ENCODE measurements around the gene CACNA1A. TPM values are rescaled to one million over a fixed set of nuclear protein-coding genes. Genes with fewer than 3 reads are reported as not detected.
"Not testable (repeated sequence)": the region's sequence is repeated elsewhere in the genome, so short reads cannot be mapped to it uniquely, and the experiment has no call there.

Gene CACNA1A
- total RNA-seq, 2 experiments from 2014 or later: 0.29 to 0.36 TPM

DNA sequence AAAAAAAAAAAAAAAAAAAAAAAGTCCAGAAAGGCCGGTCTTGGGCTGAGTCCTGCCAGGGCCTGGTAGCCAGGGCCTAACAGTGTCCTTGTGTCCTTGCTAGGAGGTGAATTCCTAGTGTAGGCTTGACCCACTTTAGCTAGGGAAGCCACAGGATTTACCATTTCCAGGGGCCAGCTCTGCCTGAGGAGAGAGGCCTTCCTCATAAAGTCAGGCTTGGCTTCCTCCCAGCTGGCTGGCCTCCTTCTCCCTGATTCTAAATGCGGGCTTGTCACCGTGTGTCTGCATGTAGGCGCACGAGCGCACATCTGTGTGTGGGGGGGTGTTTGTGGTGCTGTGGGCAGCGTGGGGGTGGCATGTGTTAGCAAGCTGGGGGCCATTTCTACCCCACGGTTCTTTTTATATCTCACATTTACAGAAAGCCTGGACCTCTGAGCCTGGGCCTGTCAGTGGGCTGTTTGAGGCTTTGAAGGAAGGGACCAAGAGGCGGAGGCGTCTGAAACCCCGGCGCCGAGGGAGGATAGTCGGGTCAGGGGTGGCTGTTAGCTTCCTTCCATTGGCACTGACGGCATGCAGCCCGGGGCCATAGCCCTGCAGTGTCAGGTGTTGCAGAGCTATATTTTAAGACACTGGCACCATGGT, 324.4 kb downstream of the CACNA1A start:
- DNase-seq: peak; percentile 86
- Mint-ChIP-seq H3K27me3 (no peaks in the 10 kb centered on the region), H3K4me1 (ENCODE audit: low read depth) (peaks cover 28% of the 10 kb centered on the region), H3K4me3 (peak overlapping the region; percentile 37), H3K36me3 (ENCODE audit: low read depth) (no peaks in the 10 kb centered on the region), H3K9me3 (no peaks in the 10 kb centered on the region), H3K27ac (peak overlapping the region; percentile 86)
- intact Hi-C loops (cut with micrococcal nuclease): no loop called here
- POLR2A ChIA-PET: interaction anchor here (0.6 to 2.4 kb wide), 8 partner anchors 9 to 85 kb away, joined by 3 to 11 read pairs (median 5); partner anchors contain the start of genes IER2 and STX10
- TF ChIP-seq, protein P1, sequence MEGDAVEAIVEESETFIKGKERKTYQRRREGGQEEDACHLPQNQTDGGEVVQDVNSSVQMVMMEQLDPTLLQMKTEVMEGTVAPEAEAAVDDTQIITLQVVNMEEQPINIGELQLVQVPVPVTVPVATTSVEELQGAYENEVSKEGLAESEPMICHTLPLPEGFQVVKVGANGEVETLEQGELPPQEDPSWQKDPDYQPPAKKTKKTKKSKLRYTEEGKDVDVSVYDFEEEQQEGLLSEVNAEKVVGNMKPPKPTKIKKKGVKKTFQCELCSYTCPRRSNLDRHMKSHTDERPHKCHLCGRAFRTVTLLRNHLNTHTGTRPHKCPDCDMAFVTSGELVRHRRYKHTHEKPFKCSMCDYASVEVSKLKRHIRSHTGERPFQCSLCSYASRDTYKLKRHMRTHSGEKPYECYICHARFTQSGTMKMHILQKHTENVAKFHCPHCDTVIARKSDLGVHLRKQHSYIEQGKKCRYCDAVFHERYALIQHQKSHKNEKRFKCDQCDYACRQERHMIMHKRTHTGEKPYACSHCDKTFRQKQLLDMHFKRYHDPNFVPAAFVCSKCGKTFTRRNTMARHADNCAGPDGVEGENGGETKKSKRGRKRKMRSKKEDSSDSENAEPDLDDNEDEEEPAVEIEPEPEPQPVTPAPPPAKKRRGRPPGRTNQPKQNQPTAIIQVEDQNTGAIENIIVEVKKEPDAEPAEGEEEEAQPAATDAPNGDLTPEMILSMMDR (IDR thresholded peaks at IDR 0.05): no peak
- CTCF ChIA-PET: interaction anchor here (0.7 to 4.7 kb wide), 6 partner anchors 12 to 217 kb away, joined by 3 to 45 read pairs (median 3); partner anchors contain the start of genes IER2 and STX10
- peak; percentile 81 for ATAC-seq

DNA sequence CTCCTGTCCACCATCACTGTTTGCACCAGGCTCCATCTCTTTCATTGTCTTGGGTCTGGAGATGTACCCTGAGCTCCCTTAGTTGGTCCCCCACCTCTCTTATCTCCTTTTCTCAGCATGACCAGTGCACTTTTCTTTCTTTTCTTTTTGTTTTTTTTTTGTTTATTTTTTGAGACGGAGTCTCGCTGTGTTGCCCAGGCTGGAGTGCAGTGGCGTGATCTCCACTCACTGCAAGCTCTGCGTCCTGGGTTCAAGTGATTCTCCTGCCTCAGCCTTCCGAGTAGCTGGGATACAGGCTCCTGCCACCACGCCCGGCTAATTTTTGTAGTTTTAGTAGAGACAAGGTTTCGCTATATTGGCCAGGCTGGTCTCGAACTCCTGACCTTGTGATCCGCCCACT, 328.0 kb downstream of the CACNA1A start:
- H3K9me3 Mint-ChIP-seq; H3K27me3 Mint-ChIP-seq; CTCF ChIA-PET; H3K4me3 Mint-ChIP-seq; ATAC-seq; DNase-seq; H3K27ac Mint-ChIP-seq; H3K36me3 Mint-ChIP-seq (ENCODE audit: low read depth); intact Hi-C loops (cut with micrococcal nuclease): not testable (repeated sequence)
- POLR2A ChIA-PET: interaction anchor here (1.2 kb wide), 1 partner anchor 25 kb away, joined by 3 read pairs; no protein-coding TSS in a partner anchor
- H3K4me1 Mint-ChIP-seq (ENCODE audit: low read depth): peaks cover 26% of the 10 kb centered on the region

DNA sequence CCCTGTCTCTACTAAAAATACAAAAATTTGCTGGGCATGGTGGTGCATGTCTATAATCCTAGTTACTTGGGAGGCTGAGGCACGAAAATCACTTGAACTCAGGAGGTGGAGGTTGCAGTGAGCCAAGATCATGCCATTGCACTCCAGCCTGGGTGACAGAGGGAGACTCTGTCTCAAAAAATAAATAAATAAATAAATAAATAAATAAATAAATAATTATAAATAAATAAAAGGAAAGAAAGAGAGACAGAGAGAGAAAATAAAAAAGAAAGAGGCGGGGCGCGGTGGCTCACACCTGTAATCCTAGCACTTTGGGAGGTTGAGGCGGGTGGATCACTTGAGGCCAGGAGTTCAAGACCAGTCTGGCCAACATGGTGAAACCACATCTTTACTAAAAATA, 328.7 kb downstream of the CACNA1A start:
- H3K27me3 Mint-ChIP-seq; H3K27ac Mint-ChIP-seq; intact Hi-C loops (cut with micrococcal nuclease); H3K9me3 Mint-ChIP-seq; ATAC-seq; H3K36me3 Mint-ChIP-seq (ENCODE audit: low read depth); H3K4me3 Mint-ChIP-seq; DNase-seq: not testable (repeated sequence)
- ChIA-PET CTCF (interaction anchor here (0.6 kb wide), 1 partner anchor 92 kb away, joined by 4 read pairs; no protein-coding TSS in a partner anchor), POLR2A (interaction anchor here (1.2 kb wide), 1 partner anchor 24 kb away, joined by 3 read pairs; no protein-coding TSS in a partner anchor)
- peaks cover 32% of the 10 kb centered on the region for H3K4me1 Mint-ChIP-seq (ENCODE audit: low read depth)

DNA sequence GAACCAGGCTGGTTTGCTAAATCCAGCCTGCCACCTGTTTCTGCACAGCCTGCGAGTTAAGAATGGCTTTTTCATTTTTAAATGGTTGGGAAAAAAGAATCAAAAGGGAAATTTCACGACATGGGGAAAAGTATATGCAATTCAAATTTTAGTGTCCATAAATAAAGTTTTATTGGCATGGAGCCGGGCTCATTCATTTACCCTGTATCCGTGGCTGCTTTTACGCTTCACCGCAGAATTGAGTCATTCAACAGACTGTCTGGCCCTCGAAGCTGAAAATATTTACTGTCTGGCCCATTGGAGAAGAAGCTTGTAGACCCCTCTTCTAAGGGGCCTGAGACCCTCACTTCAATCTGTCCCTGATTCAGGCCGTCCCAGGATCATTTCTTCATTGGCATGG, 329.9 kb downstream of the CACNA1A start:
- no peaks in the 10 kb centered on the region for H3K27me3 Mint-ChIP-seq
- no peak for DNase-seq
- CTCF ChIA-PET: interaction anchor here (1.3 to 2.3 kb wide), 2 partner anchors 19 to 211 kb away, joined by 4 to 10 read pairs; no protein-coding TSS in a partner anchor

DNA sequence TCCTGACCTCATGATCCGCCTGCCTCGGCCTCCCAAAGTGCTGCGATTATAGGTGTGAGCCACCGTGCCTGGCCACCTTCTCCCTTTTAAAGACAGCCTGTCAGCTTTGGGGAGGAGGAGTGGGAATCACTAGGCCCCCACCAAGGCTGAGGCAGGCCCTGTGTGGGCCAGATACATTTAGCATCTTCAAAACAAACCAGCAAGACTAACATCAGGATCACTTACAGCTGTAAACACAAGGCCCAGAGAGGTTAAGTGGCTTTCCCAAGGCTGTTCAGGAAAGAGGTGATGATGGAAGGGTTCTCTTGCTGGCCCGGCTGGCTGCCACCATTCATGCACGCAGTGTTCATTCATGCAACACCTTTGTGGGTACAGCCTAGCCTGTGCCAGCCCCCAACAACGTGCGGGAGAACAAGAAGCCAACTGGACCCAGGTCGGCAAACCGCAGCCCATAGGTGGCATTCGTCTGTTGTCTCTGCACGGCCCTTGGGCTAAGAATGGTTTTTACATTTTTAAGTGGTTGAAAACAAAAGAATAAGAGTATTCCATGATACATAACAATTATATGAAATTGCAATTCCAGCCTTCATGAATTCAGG, 333.0 kb downstream of the CACNA1A start:
- Mint-ChIP-seq H3K4me3 (peak overlapping the region; percentile 90), H3K36me3 (ENCODE audit: low read depth) (no peaks in the 10 kb centered on the region), H3K27me3 (no peaks in the 10 kb centered on the region), H3K4me1 (ENCODE audit: low read depth) (peaks cover 45% of the 10 kb centered on the region), H3K27ac (peak overlapping the region; percentile 98), H3K9me3 (no peaks in the 10 kb centered on the region)
- POLR2A ChIA-PET: interaction anchor here (1.0 to 2.2 kb wide), 3 partner anchors 10 to 20 kb away, joined by 4 to 18 read pairs (median 9); no protein-coding TSS in a partner anchor
- TF ChIP-seq, protein P1 (IDR thresholded peaks at IDR 0.05): no peak
- CTCF ChIA-PET: no interaction called here
- ATAC-seq (no peak), DNase-seq (no peak)
- intact Hi-C loops (cut with micrococcal nuclease): no loop called here

More for the DNA sequence above, 329.9 kb downstream of the CACNA1A start:
- ATAC-seq: no peak
- Mint-ChIP-seq H3K27ac (no peak overlapping the region), H3K9me3 (no peaks in the 10 kb centered on the region), H3K36me3 (ENCODE audit: low read depth) (no peaks in the 10 kb centered on the region), H3K4me1 (ENCODE audit: low read depth) (peaks cover 32% of the 10 kb centered on the region), H3K4me3 (no peak overlapping the region)
- intact Hi-C loops (cut with micrococcal nuclease): no loop called here
- TF ChIP-seq, protein P1 (IDR thresholded peaks at IDR 0.05): no peak
- POLR2A ChIA-PET: interaction anchor here (0.6 kb wide), 1 partner anchor 962 kb away, joined by 3 read pairs; no protein-coding TSS in a partner anchor

Data from activated CD8-positive, alpha-beta T cell treated with anti-CD3 and anti-CD28 coated beads for 36 hours (primary cell).